Renal pelvis (tissue), 4 donors: ENCODE measurements around the gene EPS8L1. TPM values are rescaled to one million over a fixed set of nuclear protein-coding genes. Genes with fewer than 3 reads are reported as not detected.
"Not testable (repeated sequence)": the region's sequence is repeated elsewhere in the genome, so short reads cannot be mapped to it uniquely, and the experiment has no call there.

Experiments
- DNase-seq: peaks from one replicate; pipeline ENCODE4 v3.0.0-alpha.2; 2013
- polyA plus RNA-seq, 3 donors: library from polyadenylated mRNA; unstranded; fragments of 120-200 nt; gene quantifications; one replicate each; pipeline ENCODE4 v1.2.1, GENCODE V29; 2013; ENCODE audit not compliant: insufficient read length in 3 of 3

EPS8L1 gene
- polyA plus RNA-seq, 3 donors: 56.1 to 91.8 (median 73.3) TPM

DNA sequence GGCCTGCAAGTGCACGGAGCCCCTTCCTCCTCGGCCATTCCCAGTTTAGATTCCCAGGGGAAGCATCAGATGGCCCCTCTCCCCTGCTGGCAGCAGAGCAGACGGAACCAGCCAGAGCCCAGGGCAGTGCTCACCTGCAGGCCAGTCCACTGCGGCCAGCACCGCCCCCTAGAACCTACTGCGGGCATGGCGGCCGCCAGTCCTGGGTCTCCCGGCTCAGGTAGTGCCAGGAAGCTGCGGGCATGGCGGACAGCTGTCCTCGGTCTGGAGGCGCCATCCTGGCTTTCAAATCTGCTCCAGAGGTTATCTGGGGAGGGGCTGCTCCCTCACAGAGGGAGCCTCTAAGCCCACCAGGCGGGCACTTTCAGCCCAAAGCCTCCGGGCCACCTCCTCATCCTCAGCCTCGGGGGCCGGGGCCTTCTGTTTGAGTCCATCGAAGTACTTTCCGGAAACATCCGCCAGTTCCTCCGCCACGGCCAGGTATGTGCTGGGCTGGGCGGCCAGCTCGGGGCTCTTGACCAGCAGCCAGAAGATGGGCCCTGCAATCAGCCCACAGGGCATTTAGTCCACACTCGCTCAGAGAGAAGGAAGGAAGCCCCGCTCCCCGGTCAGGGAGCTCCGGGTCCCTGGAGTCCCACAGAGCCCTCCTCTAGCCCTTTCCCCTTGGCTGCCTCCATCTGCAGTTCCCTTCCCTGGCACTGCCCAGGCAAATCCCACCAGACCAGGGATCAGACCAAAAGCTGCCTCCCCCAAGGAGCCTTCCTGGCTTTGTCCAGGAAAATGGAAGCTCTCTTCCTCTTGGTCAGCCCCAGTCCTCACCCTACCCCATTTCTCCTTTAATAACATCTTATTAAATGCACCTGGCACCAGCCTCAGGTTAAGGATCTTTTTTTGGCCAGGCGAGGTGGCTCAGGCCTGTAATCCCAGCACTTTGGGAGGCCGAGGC lies 30.6 kb upstream of the EPS8L1 start:
- DNase-seq: no peak

DNA sequence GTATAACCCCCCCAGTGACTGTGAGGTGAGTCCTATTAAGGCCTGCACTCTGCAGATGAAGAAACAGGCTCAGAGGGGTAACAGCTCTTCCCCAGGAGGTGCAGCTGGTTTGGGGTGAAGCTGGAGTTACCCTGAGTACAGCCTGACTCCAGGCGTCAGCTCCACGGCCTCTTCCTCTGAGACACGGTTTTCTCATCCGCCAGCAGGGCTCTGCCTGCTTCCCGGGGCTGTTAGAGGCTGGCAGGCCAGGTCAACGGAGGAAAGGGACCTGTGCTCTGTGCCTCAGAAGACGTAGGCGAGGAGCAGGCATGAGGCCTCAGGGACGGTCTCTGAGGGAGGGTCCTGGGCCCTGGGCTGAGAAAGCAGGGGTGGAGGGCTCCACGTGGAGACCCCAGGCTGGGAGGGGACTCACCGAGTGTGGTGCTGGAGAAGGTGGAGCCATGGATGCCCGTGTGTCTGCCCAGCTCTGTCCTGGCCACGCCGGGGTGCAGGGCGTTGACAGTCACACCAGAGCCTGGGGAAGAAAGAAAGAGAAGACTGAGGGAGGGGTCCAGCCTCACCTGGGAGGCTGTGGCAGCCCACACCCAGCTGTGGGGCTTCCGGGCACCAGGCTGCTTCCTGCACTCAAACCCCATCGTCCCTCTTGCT lies 28.6 kb upstream of the EPS8L1 start:
- no peak for DNase-seq

DNA sequence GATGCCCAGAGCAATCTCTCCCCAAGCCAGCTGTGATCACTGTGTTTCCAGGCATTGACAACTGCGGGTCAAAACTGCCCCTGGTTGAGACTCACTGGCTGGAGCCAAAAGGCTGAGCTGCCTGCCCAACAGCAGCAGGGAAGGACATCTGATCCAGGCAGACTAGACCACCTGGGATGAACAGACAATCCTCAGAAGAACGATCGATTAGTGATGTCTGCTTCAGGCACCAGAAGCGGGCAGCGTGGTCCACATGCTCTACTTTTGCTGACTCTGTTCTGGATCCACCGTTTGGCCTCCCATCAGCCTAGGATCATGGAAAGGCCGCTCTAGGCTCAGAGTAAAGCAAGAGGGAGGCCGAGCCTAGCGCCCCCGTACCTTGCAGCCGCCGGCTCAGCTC lies 27.7 kb upstream of the EPS8L1 start:
- DNase-seq: no peak

DNA sequence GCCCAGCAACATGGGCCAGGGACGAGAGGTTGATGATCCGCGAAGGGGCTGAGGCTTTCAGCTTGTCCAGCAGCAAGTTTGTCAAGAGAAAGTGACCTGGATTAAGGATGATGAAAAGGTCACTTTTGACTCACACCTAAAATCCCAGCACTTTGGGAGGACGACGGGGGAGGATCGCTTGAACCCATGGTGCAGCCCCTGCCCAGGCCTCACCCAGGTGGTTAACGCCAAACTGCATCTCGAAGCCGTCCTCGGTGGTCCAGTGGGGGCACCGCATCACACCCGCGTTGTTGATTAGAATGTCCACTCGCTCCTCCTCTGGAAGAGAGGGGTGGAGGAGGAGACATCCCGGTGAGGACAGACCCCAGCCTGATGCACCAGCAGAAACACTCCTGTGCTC lies 27.2 kb upstream of the EPS8L1 start:
- no peak for DNase-seq

DNA sequence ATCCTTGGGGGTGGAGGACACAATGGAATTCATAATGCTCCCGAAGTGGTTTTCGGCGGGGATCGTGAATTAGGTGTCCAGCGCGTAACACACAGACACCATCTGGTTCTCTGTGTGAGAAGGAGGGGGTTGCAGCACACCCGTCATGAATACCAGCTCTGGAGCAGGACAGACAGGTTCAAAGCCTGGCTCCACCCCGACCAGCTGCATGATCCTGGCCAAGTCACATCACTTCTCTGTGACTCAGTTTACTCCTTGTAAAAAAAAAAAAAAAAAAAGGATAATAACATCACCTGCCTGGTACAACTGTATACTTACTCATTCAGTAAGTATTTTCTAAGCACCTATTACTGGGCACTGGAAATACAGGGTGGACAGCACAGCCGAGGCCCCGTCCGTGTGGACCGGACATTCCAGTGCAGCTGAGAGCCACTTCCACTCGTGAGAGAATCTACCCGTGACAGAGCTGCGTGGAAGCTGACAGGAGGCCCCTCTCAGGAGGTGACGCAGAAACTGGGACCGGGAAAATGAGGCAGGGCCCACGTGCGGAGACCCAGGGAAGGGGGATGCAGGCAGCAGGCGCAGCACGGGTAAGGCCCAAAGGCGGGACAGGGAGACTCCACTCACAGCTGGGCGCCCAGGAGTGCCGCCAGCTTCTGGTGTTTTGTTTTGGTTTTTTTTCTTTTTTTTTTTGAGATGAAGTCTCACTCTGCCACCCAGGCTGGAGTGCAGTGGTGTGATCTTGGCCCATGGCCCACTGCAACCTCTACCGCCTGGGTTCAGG lies 24.7 kb upstream of the EPS8L1 start:
- no peak for DNase-seq

DNA sequence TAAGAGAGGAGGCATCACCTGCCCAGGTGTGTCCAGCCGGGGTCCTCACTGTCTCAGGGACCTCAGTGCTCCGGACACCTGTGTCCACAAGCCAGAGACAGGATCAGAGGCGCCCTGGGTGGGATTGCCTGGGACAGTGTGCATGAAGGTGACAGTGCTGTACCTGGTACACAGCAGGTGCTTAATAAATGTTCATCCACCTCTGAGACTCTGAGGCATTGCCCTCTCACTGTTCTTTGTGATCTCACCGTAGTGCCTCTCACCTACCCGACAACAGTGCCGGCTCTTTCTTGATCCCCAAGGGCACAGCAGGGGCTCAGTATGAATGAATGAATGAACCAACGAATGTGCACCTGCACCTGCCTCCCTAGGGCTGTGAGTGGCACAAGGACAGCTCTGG lies 21.9 kb upstream of the EPS8L1 start:
- no peak for DNase-seq

DNA sequence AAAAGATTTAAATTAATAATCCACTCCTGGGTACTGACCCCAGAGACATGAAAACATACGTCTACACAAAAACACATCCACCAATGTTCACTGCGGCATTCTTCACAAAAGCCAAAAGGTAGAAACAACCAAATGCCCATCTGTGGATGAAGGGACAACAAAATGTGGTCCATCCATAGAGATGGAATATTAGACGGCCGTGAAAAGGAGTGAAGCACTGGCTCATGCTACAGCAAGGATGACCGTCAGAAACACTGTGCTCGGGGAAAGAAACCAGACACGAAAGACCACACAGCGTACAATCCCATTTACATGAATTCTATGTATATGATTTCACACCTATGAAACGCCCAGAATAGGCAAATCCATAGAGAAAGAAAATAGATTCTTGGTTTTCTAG lies 18.8 kb upstream of the EPS8L1 start:
- no peak for DNase-seq

DNA sequence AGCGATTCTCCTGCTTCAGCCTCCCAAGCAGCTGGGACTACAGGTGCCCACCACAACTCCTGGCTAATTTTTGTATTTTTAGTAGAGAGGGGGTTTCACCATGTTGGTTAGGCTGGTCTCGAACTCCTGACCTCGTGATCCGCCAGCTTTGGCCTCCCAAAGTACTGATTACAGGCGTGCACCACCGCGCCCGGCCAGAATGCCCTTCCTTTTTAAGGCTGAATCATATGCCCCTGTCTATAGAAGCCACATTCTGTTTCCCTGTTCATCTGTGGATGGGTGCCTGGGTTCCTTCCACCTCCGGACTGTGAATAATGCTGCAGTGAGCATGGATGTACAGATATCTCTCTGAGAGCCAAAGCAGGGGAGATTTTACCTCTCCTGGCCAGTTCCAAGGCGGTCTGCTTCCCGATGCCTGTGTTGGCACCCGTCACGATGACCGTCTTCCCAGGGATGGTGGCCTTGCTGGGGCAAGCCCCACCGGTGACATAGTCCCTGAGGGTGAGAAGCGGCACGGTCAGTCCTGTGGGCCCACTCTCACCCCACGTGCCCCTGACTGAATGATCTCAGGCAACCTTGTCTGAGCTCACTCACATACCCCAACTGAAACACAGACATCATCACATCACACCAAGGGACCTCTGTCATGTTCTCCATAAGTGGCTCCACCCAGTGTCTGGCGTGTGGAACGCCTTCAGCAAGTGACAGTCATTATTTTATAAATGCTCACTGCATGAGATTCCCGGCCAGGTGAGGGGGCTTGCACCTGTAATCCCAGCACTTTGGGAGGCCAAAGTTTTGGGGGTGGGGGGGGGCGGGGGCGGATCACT lies 16.7 kb upstream of the EPS8L1 start:
- no peak for DNase-seq

DNA sequence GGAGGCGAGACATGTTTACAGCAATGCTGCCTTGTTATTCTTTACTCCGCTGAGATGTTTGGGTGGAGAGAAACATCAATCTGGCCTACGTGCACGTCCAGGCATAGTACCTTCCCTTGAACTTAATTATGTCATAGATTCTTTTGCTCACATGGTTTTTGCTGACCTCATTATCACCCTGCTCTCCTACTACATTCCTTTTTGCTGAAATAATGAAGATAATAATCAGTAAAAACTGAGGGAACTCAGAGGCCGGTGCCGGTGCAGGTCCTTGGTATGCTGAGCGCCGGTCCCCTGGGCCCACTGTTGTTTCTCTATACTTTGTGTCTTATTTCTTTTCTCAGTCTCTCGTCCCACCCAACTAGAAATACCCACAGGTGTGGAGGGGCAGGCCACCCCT lies 15.4 kb upstream of the EPS8L1 start:
- not testable (repeated sequence) for DNase-seq

DNA sequence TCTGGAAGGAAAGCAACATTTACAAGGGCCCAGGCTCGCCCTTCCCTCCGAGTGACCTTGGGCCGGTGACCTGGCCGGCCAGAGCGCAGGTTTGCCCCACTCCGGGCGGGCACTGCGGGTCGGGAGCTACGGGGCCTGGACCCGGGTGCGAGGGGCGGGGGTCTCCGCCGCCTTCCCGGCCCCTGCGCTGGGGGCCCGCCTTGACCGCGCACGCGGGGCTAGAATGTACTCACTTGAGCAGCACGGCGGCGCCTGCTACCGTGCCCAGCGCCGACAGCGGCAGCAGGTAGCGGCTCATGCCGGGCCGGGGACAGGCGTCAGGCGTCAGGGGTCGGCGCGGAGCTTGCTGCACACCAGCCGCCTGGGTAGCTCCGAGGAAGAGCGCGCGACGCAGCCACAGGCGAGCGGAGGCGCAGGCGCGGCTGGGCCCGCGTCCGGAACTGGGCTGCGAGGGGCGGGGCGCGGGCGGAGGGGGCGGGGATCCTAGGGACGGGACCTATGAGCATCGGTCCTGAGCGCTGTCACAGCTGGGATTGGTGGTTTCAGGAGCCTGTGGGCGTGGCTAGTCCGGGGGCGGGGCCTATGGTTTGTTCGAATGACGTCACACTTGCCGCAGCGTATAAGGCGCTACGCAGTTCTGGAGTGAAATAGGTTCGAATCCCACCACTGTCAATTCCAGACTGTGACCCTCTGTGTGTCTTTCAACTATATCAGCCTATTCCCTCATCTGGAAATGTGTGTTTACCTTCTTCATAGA lies 12.8 kb upstream of the EPS8L1 start, which contains the start of gene RDH13:
Gene RDH13 (minus strand): TSS at position 414 of the 757 bp plus-strand sequence. CDS start 116 bp downstream, at position 298.
- DNase-seq: peak; percentile 92

DNA sequence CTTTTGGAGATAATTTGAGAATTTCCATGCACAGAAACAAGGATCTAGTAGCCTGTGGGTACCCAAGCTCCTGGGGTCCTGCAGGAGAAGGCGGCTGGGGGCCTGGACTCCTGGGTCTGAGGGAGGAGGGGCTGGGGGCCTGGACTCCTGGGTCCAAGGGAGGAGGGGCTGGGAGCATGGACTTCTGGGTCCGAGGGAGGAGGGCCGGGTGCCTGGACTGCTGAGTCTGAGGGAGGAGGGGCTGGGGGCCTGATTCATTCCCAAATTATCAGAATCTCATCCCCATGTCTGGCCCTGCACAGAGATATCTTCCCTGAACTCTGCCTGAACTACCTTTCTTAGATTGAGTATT lies 12.2 kb upstream of the EPS8L1 start:
- DNase-seq: no peak

DNA sequence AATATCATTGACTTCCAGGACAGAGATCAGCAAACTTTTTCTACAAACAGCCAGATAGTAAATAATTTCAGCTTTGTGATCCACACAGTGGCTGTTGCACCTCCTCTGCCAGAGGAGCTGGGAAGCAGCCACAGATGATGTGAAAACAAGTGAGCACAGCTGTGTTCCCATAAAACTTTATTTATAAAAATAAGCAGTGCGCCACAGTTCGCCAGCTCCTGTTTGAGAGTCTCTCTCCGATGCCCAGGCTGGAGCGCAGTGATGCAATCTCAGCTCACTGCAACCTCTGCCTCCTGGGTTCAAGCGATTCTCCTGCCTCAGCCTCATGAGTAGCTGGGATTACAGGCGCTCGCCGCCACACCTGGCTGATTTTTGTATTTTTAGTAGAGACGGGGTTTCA lies 10.2 kb upstream of the EPS8L1 start:
- DNase-seq: not testable (repeated sequence)

DNA sequence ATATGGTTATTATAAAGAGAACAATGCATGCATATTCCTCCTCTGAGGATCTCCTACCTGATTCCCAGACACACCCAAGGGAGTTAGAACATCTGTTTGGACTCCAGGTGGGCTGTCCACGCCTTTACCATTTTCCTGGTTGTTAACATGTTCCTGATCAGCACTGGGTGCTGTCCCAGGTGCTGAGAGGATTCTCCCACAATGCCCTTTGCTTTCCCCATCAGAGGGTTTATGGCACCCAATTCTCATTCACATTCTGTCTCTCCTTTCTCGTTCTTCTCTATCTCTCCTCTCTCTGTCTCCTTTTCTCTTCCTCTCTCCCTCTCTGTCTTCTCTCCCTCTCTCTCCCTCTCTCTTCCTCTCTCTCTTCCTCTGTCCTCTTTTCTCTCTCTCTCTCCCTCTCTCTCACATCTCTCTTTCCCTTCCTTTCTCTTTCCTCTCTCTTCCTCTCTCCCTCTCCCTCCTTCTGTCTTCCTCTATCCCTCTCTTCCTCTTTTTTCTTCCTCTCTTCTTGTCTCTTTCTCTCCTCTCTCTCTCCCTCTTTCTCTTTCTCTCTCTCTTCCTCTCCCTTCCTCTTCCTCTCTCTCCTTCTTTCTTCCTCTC lies 9.5 kb upstream of the EPS8L1 start:
- DNase-seq: no peak

DNA sequence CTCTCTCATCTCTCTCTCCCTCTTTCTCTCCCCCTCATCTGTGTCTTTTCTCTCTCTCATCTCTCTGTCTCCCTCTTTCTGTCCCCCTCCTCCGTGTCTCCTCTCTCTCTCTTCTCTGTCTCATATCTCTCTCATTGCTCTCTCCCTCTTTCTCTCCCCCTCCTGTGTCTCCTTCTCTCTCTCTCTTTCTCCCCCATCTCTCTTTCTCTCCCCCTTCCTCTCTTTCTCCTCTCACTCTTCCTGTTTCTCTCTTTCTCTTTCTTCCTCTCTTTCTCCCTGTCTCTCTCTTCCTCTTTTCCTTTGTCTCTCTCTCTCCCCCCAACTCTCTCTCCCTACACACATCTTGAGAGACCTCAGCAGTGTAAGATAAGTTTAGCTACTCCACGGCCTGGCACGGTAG lies 7.8 kb upstream of the EPS8L1 start:
- DNase-seq: no peak

DNA sequence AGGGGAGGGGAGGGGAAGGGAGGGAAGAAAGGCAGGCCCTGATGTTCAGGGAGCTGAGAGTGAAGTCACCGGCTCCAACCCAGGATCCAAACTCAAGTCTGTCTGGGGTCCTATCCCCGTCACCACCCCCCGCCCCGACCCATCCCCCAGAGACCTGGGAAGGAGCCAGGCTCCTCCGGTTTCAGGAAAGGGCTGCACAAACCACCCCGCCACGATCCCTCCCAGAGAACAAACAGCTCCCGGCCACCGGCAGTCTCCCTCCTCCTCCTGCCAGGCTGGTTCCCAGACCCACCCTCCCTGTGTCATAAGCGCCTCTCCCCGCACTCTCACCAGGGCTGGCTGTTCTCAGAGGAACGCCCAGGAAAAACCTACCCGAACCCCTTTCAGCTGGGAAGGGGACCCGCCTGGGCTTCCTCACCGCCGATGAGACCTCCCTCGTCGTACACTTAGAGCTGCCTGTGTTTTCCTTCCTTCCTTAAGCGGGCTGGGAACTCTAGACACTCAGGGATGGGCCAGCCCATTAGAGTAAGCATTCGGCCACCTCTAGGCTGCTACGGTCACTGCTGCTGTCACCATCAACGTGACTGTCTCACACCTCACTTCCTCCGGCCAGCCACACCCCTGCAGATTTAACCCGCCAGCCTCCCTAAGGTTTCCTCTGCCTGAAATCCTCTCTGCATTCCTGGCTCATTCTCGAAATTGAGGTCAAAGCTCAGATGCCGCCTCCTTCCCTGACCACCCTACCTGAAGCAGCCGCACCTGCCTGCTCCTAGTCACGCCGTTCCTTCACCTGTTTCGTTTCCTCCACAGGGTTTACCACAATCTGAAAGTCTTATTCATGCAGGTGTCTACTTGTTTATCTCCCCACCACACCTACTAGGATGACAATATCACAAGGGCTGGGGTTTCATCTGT lies 6.5 kb upstream of the EPS8L1 start:
- DNase-seq: no peak

DNA sequence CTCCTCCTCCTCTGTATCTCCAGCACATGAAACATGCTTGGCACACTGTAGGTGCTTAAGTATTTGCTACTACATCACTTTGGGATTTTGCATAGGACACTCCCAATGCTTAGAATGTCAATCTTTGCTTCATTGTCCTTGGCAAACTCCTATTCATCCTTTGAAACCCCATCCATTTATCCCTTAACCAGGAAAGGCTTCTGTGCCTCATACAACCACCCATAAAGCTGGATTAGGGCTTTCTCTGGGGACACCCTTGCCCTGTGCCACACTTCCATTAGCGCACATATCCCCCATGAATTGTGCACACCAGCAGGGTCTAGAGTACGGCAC lies 5.8 kb upstream of the EPS8L1 start:
- no peak for DNase-seq

DNA sequence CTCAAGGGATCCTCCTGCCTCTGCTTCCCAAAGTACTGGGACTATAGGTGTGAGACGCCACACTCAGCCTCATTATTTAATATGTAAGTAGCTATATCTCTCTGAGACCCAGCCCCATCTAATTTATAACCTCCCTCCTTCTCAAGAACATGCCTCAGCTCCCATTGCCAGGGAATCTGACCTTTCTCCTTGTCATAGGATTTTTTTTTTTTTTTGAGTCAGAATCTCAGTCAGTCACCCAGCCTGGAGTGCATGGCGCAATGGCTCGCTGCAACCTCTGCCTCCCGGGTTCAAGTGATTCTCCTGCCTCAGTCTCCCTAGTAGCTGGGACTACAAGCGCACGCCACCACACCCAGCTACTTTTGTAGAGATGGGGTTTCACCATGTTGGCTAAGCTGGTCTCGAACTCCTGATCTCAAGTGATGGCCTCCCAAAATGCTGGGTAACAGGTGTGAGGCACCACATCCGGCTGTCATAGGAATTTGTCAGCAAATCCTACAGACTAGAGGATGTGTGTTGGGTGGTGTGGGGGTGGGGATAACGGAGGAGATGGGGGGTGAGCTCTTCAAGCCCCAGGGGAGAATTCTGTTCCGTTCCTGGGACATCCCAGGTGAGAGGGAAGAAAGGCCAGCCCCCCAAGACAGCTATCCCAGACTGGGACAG lies 5.1 kb upstream of the EPS8L1 start:
- no peak for DNase-seq

DNA sequence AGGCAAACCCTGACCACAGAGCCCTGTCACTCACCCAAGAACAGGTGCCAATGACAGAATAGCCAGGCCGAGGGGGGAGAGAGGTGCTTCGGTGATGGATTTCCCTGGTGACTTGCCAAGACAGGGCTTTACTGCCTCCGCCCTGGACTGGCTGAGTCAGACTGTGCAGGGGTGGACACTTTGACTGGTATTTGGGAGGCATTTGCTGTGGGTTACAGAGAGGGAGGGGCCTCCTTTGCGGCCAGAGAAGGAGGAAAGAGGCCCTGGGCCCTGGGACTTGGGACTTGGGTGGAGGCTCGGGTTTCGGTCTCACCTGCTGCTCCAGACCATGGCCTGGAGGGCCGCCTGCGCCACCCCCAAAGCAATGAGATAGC lies 4.6 kb upstream of the EPS8L1 start:
- no peak for DNase-seq

DNA sequence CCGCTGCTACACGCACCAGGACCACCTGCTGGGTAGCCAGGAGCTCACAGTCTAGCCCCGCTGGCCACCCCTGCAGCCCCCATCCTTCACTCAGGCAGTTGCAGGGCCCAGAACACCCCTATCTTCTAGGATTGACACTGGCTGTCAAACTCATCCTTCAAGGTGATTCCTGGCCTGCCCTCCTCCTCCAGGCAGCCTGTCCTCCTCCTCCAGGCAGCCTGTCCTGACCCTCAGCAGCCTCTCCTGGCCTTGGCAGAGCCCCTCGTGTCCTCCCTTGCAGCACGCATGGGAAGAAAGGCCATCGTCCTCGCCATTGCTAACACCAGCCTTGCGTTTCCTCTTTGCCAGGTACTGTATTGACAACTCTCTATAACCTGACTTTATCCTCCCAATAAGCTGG lies 3.8 kb upstream of the EPS8L1 start:
- DNase-seq: no peak
